ENCODE results near the gene COL25A1. TPM values are rescaled to one million over a fixed set of nuclear protein-coding genes. Genes with fewer than 3 reads are reported as not detected.

COL25A1 gene
- total and polyA plus RNA-seq, 2 donors (not counting 3 experiments of a cell fraction or from before 2014, with no cell fraction given), result 0.21 to 3.5 TPM

DNA sequence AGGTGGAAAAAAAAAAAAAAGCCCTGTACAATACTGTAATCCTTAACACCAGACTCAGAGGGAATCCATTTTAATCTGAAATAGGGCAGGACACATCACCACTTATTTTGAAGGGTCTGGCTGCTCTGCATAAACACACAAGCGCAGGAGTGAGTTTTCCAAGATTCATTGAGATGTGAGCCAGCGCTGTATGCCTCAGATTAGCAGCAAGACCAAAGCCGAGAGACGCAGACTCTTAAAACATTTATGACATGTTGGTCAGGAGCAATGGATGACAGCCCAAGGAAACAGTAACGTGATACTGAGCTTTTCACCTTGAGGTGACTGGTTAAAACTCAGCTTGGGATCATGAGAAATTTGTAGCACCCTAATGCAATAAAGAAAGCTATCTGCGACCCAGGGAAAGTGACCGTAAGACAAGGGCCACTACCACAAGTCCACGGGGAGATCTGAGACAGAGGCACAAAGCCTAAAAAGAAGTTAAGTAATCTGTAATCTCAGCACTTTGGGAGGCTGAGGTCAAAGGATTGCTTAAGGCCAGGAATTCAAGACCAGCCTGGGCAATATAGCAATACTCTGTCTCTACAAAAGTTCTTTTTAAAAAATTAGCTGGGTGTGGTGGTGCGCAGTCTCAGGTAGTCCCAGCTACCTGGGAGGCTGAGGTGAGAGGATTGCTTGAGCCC, 210.6 kb downstream of the COL25A1 start:
- Histone ChIP-seq H3K4me1 (ENCODE audit: control insufficient read depth, extremely low read depth, insufficient read depth, low read length) (no peaks in the 10 kb centered on the region), H3K9ac (replicated peaks; ENCODE audit: extremely low read depth, insufficient read depth, low read length) (no peak overlapping the region), H3K4me2 (ENCODE audit: insufficient read depth, low read length) (no peak overlapping the region), H3K27me3 (ENCODE audit: control insufficient read depth in 2 of 2, insufficient read depth in 2 of 2, low read length in 2 of 2) (no peaks in the 10 kb centered on the region), H3K9me3 (replicated peaks; ENCODE audit: control insufficient read depth, insufficient read depth, low read length) (no peaks in the 10 kb centered on the region), H3K36me3 (ENCODE audit: control insufficient read depth in 2 of 2, extremely low read depth in 1 of 2, insufficient read depth in 2 of 2, low read length in 2 of 2) (no peaks in the 10 kb centered on the region), H4K20me1 (replicated peaks; ENCODE audit: control insufficient read depth, extremely low read depth, insufficient read depth, low read length) (no peaks in the 10 kb centered on the region), H3K27ac (ENCODE audit: insufficient read depth, low read depth, low read length) (no peak overlapping the region), H3K9me1 (replicated peaks; ENCODE audit: control insufficient read depth, extremely low read depth, insufficient read depth, low read length) (no peaks in the 10 kb centered on the region), H3K4me3 (replicated peaks in 1 of 3; ENCODE audit: insufficient read depth in 1 of 3, low read depth in 1 of 3, low read length in 3 of 3) (no peak overlapping the region), H3K79me2 (ENCODE audit: control insufficient read depth, insufficient read depth, low read length) (no peaks in the 10 kb centered on the region), H2AFZ (ENCODE audit: low read depth, low read length) (no peak overlapping the region)
- no peak for FAIRE-seq
- no TSS peak for BruUV-seq (replicated peaks)
- POLR2A ChIA-PET, result no interaction called here
- intact Hi-C loops (cut with micrococcal nuclease) (no loop called here), dilution Hi-C loops (cut with MboI; ENCODE audit: extremely low pct_ligation_motif_present, low sequenced_read_pairs) (no loop called here)
- TF ChIP-seq MYC (IDR thresholded peaks at IDR 0.05; ENCODE audit: low read depth, low read length) (no peak), POLR2AphosphoS5 (IDR thresholded peaks at IDR 0.05; ENCODE audit: insufficient read depth, low read depth, low read length) (no peak), FOS (IDR thresholded peaks at IDR 0.05; ENCODE audit: borderline replicate concordance, insufficient read depth, low read length) (no peak), POLR2A (IDR thresholded peaks at IDR 0.05; ENCODE audit: low read depth, low read length) (no peak), JUN (IDR thresholded peaks at IDR 0.05; ENCODE audit: borderline replicate concordance, insufficient read depth, insufficient read length, low read depth) (no peak), EZH2 (IDR thresholded peaks at IDR 0.05; ENCODE audit: borderline replicate concordance, low read depth, low read length, severe bottlenecking) (no peak), GATA2 (IDR thresholded peaks at IDR 0.05; ENCODE audit: insufficient read depth, insufficient read length, low read depth, low read length) (no peak)
- TF ChIP-seq, protein P1, sequence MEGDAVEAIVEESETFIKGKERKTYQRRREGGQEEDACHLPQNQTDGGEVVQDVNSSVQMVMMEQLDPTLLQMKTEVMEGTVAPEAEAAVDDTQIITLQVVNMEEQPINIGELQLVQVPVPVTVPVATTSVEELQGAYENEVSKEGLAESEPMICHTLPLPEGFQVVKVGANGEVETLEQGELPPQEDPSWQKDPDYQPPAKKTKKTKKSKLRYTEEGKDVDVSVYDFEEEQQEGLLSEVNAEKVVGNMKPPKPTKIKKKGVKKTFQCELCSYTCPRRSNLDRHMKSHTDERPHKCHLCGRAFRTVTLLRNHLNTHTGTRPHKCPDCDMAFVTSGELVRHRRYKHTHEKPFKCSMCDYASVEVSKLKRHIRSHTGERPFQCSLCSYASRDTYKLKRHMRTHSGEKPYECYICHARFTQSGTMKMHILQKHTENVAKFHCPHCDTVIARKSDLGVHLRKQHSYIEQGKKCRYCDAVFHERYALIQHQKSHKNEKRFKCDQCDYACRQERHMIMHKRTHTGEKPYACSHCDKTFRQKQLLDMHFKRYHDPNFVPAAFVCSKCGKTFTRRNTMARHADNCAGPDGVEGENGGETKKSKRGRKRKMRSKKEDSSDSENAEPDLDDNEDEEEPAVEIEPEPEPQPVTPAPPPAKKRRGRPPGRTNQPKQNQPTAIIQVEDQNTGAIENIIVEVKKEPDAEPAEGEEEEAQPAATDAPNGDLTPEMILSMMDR (IDR thresholded peaks at IDR 0.05; ENCODE audit: extremely low read depth in 1 of 2, insufficient read depth in 1 of 2, low read depth in 1 of 2, low read length in 2 of 2), result no peak
- TF ChIP-seq, protein P2, sequence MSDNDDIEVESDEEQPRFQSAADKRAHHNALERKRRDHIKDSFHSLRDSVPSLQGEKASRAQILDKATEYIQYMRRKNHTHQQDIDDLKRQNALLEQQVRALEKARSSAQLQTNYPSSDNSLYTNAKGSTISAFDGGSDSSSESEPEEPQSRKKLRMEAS (IDR thresholded peaks at IDR 0.05; ENCODE audit: insufficient read depth, insufficient read length), result no peak
- CTCF ChIA-PET, result no interaction called here
- no peak for DNase-seq (ENCODE audit: low read depth, low spot score)
